ENCODE data around the gene NSDHL.
"Not testable (repeated sequence)": the region's sequence is repeated elsewhere in the genome, so short reads cannot be mapped to it uniquely, and the experiment has no call there.

NSDHL gene

DNA sequence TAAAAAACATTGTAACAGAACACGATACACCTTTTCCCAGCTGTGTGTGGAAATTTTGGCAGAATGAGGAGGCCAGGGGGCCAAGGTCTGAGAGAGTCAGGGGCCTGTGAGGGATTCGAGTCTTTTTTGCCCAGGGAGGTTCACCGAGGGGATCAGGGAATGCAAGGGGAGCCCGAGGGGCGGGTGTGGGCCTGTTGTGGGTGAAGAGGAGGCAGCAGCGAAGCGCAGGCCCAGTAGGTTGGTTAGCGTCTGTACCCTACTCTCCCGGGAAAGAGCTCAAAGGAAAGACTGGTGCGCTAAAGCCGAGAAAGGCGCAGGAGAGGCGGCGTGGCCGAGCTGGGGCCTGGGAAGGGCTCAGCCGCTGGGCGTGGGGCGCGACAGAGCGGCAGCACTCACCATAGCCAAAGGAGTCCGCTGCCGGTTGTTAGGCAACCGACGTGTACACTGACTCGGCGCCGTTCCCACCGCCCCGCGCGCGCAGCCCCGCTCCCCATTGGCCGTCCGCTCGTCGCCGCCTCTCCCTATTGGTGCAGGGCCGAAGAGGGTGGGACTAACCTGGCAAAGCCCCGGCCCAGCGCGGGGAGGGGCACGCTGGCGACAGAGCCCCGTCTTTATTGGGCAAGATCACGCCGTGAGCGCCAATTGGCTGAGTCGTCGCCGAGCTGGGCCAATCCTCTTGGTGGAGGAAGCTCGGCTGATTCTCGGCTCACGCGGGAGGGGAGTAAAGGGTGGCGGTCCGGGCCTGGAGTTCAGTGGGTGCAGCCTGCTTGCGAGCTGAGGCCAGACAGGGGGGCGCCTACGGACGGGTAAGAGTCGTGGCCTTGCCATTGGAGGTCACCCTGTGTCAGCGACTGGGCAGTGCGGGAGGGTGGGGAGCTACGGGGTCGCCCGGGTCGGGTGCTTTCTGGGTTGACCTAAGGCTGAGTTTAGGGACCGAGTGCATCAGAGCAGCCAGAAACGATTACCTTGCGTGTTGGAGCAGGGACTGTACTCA lies at the start of gene NSDHL, which contains the start of gene CETN2:
TSS of gene NSDHL (plus strand) at position 752 of the 994 bp plus-strand sequence. CDS start 15,262 bp downstream, outside the sequence.
TSS of gene CETN2 (minus strand) at position 446 of the 994 bp plus-strand sequence. CDS start at position 399, 47 bp downstream.
- peak; percentile 94 for DNase-seq

DNA sequence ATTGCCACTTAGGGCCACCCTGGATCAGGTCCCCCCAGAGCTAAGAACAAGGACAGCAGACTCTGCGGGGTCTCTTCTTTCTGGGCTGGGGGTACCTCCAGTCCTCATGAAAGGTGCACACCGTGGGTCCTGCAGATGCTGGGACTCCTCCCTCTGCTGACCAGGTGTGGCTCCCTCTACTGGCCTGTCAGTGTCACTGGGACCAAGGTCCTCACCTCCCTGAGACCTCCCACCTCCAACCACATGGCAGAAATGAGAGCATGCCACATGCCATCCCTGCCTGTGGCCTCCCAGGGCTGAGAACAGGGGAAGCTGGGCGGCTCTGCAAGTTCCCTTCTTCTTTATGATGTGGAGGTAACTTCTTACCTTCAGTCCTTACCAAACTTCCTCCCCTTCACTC lies 43.8 kb upstream of the NSDHL start:
- DNase-seq: not testable (repeated sequence)

GRCh38 chrX:152798945-152799344 lies 31.9 kb upstream of the NSDHL start:
- no peak for DNase-seq

- DNase-seq: no peak
Measured at GRCh38 chrX:152806035-152806434, 24.8 kb upstream of the NSDHL start.

DNA sequence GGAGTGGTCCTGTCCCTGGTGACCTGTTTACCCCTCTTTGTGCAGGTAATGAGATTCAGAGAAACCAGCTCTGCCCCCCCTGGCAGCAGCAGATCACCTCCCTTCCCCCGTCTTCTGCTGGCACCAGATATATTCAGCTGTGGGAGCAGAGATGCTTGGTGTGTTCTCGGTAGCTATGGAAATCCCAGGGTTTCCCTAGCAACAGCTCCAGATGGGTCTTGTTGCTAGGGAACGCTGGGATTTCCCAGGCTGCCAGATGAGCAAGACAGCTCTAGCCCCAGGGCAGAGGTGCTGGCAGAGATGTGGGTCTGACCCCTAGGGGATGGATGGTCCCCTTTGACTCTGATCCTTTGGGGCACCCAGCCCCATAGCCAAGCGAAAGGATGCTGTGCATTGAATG lies 20.5 kb upstream of the NSDHL start:
- DNase-seq: no peak

DNA sequence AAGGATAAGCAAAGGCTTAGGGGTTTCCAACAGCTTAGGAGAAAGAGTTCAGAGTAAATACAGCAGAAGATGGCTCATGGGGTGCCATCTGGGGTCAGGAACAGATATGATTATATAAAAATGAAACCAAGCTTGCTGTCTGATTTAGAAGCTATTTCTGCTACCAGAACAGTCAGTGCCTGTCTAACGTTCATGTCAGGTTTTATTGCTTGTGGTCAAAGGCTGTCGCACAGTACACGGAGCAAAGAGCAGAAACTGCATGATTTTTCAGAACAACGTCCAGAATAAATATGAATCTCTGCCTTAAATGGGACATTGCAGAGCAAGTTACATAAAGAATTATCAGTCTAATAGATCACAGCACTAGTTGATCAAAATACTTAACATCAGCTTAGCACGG lies 17.7 kb upstream of the NSDHL start:
- no peak for DNase-seq

- no peak for DNase-seq
Measured at GRCh38 chrX:152814048-152814447, 16.8 kb upstream of the NSDHL start.

DNA sequence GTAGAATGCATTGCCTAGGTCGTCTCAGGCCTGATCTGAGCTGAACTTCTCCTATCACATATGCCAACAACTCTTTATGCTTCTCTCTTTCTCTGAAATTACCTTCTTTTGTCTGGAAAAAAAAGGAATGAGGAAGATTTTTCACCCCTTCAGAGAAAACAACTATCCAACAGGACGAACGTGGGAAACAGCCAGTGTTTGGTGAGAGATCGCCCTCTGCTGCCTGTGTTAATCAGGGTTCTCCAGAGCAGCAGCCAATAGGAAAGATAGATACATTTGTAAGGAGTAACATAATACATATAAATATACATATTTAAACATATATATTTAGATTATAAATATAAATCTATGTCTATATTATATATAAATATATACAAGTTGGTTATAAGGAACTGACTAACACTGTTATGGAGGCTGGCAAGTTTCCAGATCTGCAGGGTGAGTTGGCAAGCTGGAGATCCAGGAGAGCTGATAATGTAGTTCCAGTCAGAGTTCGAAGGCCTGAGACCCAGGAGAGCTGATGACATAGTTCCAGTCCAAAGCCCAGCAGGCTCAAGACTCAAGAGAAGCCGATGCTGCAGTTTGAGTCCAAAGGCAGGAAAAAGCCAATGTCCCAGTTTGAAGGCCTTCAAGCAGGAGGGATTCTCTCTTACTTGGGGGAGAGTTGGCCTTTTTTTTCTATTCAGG lies 13.6 kb upstream of the NSDHL start:
- no peak for DNase-seq

DNA sequence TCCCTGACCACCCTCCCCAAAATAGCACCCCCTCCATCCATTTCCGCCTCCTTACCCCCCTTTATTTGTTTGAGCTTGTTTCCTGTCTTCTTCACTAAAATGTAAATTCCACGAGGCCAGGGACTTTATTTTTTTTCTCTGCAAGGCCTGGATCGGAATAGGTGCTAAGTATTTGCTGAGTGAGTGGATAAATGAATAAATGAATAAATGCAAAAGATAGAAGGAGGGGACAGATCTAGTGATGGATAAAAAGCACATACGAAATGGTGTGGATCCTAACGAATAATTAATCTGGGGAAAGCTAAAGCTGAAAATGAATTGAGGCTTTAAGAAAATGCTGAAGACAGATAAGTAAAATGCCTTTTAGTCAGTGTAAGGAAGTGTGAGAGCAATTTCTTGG lies 12.5 kb upstream of the NSDHL start:
- DNase-seq: no peak

- no peak for DNase-seq
Measured at GRCh38 chrX:152819266-152819665, 11.6 kb upstream of the NSDHL start.

GRCh38 chrX:152819732-152820131 lies 11.1 kb upstream of the NSDHL start:
- DNase-seq: no peak

GRCh38 chrX:152821145-152821765 lies 9.6 kb upstream of the NSDHL start:
- no peak for DNase-seq

DNA sequence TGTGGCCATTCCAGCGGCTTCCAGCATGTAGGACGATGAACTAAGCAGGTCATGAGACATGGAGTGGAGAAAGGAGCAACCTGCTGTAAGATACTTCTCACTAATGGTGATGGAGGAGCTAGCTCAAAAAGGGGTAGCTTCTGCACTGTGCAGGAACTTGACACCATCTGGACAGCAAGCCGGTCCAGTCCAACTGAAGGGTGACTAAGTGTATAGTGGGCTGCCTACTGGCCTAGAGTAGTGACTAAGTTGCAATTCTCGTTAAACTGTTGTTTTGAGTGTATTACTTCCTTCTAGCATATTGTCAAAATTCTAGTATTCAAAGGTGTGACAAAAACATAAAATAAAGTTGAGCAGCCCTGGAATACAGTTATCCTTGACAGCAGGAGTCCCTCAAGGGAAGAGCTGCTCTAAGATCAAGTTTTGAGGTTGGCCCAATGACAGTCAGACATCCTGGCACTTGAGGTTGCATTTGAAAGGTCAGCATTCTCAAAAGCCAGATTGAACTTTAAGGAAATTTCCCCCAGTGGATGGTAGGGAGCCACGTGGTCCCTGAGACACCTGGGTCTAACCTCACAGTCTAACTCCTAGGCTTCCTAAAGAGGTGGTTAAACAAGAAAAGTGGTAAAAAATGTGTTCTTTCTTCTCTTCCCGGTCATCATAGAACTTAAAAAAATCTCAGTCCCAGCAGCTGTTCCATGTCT lies 8.3 kb upstream of the NSDHL start:
- DNase-seq: no peak

- DNase-seq: no peak
Measured at GRCh38 chrX:152823657-152824056, 7.2 kb upstream of the NSDHL start.

- no peak for DNase-seq
Measured at GRCh38 chrX:152824841-152825374, 6.0 kb upstream of the NSDHL start.

- no peak for DNase-seq
Measured at GRCh38 chrX:152831391-152831790, 528 bp downstream of the NSDHL start.

DNA sequence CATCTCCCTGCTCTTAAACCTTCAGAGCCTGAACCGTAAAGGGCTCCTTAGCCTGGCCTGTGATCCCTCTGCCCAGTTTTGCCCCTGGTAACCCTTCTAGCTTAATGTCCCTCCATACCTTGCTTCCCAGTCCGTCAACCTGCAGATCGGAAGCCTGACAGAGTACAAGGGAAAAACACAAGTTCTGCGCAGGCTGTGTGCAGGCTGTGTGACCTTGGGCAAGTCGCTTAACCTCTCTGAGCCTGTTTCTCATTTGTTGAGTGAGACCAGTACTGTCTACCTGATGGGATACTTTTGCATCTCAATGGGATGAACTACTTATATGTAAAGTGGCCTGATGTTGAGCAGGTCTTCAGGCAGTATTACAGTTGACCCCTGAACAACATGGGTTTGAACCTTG lies 1.7 kb downstream of the NSDHL start:
- no peak for DNase-seq

DNA sequence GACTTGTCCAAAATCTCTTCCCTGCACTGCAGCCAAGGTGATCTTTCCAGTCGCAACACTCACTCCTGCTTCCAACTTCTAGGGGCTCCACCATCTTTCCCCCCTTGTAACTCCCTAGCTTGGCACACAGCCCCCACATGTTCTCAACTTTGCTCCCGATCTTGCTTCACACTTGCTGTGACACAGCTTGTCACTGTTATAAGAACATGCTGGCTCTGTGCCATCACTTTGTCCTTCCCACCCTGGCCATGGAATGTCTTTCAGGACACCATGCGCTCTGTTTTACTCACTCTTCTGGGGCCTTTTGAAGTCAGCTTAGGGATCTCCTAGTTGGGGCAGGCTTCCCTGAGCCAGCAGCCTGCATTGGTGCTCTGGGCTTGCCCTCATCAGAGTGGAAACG lies 2.5 kb downstream of the NSDHL start:
- no peak for DNase-seq

- DNase-seq: not testable (repeated sequence)
Measured at GRCh38 chrX:152835470-152835869, 4.6 kb downstream of the NSDHL start.

DNA sequence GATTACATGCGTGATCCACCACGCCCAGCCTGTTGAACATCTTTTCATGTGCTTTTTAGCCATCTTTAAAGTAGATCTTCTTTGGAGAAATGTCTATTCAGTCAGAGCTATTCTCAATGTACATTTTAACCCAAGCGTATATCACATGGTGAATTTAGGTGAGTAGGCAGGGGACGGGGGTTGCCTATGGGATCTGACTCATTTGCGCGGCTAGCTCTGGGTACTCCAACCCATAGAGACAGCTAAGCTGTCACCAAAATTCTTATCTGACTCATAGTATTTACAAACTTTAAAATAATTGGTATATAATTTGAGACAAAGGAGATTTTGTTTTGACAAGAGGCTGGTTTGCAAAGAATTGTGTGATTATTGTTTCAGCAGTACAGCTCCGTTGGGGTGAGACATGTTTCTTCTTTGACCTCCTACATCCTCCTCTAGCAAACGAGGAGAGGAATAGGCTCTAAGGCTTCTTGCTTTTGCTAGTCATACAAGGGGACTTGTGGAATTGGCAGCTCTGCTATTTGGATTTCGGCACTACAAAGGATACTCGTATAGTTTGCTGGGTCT lies 12.0 kb downstream of the NSDHL start:
- no peak for DNase-seq

- no peak for DNase-seq
Measured at GRCh38 chrX:152843852-152844251, 13.0 kb downstream of the NSDHL start.

DNA sequence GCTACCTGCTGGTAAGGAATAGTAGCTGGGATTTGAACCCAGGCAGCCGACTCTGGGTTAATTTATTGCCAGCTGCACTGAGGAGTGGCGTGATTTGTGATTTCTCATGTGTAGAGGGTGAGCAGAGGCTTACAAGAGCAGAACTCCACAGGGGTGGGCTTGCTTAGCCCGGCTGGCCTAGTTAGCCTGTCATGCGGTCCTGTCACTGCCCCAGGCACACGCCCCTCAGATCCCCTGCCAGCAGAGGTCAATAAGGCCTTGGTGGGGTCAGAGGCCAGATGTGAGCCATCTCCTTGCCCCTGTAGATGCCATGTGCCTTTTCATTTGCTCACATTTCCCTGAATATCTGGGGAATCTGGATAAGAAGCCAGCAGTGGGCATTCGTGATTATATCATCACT lies 13.4 kb downstream of the NSDHL start:
- no peak for DNase-seq

Data from CD4-positive, alpha-beta T cell treated with Interleukin-15 for 1 hour (primary cell).